K562 (cell line): Measurements from ENCODE around the gene DHODH. TPM values are rescaled to one million over a fixed set of nuclear protein-coding genes. Genes with fewer than 3 reads are reported as not detected.

Source experiments
- ATAC-seq: fragments of 200-7000 bp; cut with Tn5 transposase; 3 replicates; pipeline ENCODE4 v1.9.1; 2020; ENCODE audit warnings: moderate library complexity
- BruUV-seq: library from RNA; stranded (reverse); fragments of 400-500 nt; replicated peaks from 2 replicates; lab custom pipeline; 2021; lab: Mats Ljungman, UMichigan
- CTCF ChIA-PET: fragments of 300-600 bp; formaldehyde crosslinking; extraction: SDS; loops from one replicate; lab custom pipeline; 2021; ENCODE audit warnings: low intra/inter-chr PET ratio; lab: Yijun Ruan, JAX
- POLR2A ChIA-PET: fragments of 300-600, 350-650 bp; sonication (Branson Sonifier 250); formaldehyde crosslinking; extraction: SDS; loops from one replicate; lab custom pipeline; 2021; ENCODE audit warnings: antibody characterized with exemption, inconsistent platforms; lab: Yijun Ruan, JAX
- DNase-seq, 4 experiments: peaks; one replicate each; pipeline versions ENCODE4 v3.0.0 to v3.0.0-alpha.2; 2011 to 2018; ENCODE audit warnings: low spot score in 3 of 4, mixed read lengths in 3 of 4; ENCODE audit errors: extremely low read depth in 1 of 4
- FAIRE-seq: peaks from 2 replicates; lab custom pipeline; 2011; peaks lifted over from hg19 to GRCh38; lab: Jason Lieb, UNC
- H2AFZ ChIP-seq: 2 replicates; pipeline ENCODE4 v1.6.0; 2011; ENCODE audit warnings: low read depth, low read length, control low read depth, inconsistent platforms
- H3K27ac ChIP-seq: fragments of 200-600 bp; 3 replicates; pipeline ENCODE4 v1.8.0; 2011; ENCODE audit warnings: low read depth, mild to moderate bottlenecking, control low read depth, inconsistent platforms, low read length, moderate library complexity, mixed read lengths; ENCODE audit errors: extremely low read depth
- H3K27me3 ChIP-seq, 2 experiments: fragments of 300-600 bp in 1 of 2; 2 replicates in 1 of 2; 3 replicates in 1 of 2; pipeline versions ENCODE4 v1.6.0 to v1.8.0; 2011; ENCODE audit warnings: inconsistent platforms in 2 of 2, low read length in 2 of 2, mild to moderate bottlenecking in 1 of 2, mixed read lengths in 1 of 2, moderate library complexity in 1 of 2; ENCODE audit not compliant: control insufficient read depth in 2 of 2, insufficient read depth in 2 of 2
- H3K36me3 ChIP-seq: fragments of 300-600 bp; 3 replicates; pipeline ENCODE4 v1.8.0; 2011; ENCODE audit warnings: mild to moderate bottlenecking, low read length, inconsistent platforms; ENCODE audit not compliant: control insufficient read depth, insufficient read depth
- H3K4me1 ChIP-seq, 2 experiments: fragments of 200-600 bp in 1 of 2; replicated peaks in 1 of 2; 2 replicates in 1 of 2; 3 replicates in 1 of 2; pipeline versions ENCODE4 v1.5.1 to v1.8.0; 2011; ENCODE audit warnings: inconsistent platforms in 2 of 2, low read length in 2 of 2, mild to moderate bottlenecking in 1 of 2, mixed read lengths in 1 of 2, moderate library complexity in 1 of 2; ENCODE audit not compliant: control insufficient read depth in 2 of 2, insufficient read depth in 2 of 2
- H3K4me2 ChIP-seq: 2 replicates; pipeline ENCODE4 v1.6.1; 2011; ENCODE audit warnings: low read length, control low read depth, inconsistent platforms, mixed read lengths; ENCODE audit not compliant: insufficient read depth
- H3K4me3 ChIP-seq: fragments of 200-600 bp; sonication (generic), shearing (Covaris generic); 2 replicates; pipeline ENCODE4 v1.5.1; 2016; ENCODE audit warnings: control low read depth, inconsistent platforms
- H3K79me2 ChIP-seq: fragments of 200-600 bp; 3 replicates; pipeline ENCODE4 v1.8.0; 2011; ENCODE audit warnings: low read length, inconsistent platforms; ENCODE audit not compliant: control insufficient read depth, insufficient read depth
- H3K9ac ChIP-seq, 2 experiments: 2 replicates each; pipeline versions ENCODE4 v1.6.0 to v1.6.1; 2011; ENCODE audit warnings: low read depth in 2 of 2, low read length in 2 of 2, control low read depth in 1 of 2, inconsistent platforms in 1 of 2, mild to moderate bottlenecking in 1 of 2, mixed read lengths in 1 of 2; ENCODE audit not compliant: insufficient read depth in 1 of 2
- H3K9me1 ChIP-seq: one replicate; pipeline ENCODE4 v1.6.0; 2011; ENCODE audit warnings: inconsistent platforms, mild to moderate bottlenecking, low read length, moderate library complexity; ENCODE audit not compliant: control insufficient read depth, insufficient read depth
- H3K9me3 ChIP-seq: replicated peaks from 2 replicates; pipeline ENCODE4 v1.5.1; 2011; ENCODE audit warnings: low read depth, low read length, inconsistent platforms; ENCODE audit not compliant: control insufficient read depth, insufficient read depth
- H4K20me1 ChIP-seq: replicated peaks from 2 replicates; pipeline ENCODE4 v1.6.1; 2011; ENCODE audit warnings: low read length, inconsistent platforms, mixed read lengths; ENCODE audit not compliant: control insufficient read depth, insufficient read depth
- EWSR1 ChIP-seq: fragments of 450-650 bp; IDR thresholded peaks from 2 replicates; pipeline ENCODE4 v1.6.1; 2018; ENCODE audit warnings: borderline replicate concordance, mild to moderate bottlenecking, low read depth, moderate library complexity; ENCODE audit not compliant: partially characterized antibody
- FUS ChIP-seq: fragments of 200-400 bp; formaldehyde crosslinking; optimal IDR thresholded peaks from 2 replicates; pipeline ENCODE3; 2017; ENCODE audit warnings: low read depth, low read length
- GTF2E2 ChIP-seq: fragments of 200-800 bp; sonication (Bioruptor generic); IDR thresholded peaks from 2 replicates; pipeline ENCODE4 v1.6.1; 2016; ENCODE audit warnings: missing genetic modification characterization, missing compliant biosample characterization
- HMG20A ChIP-seq: fragments of 450-650 bp; formaldehyde crosslinking; conservative IDR thresholded peaks from 2 replicates; pipeline ENCODE4 v1.4.0; 2020; ENCODE audit warnings: mild to moderate bottlenecking, mixed read lengths
- KAT7 ChIP-seq: sonication (generic); formaldehyde crosslinking; IDR thresholded peaks from 2 replicates; pipeline ENCODE4 v1.8.0; 2022; ENCODE audit warnings: missing genetic modification reagents, mild to moderate bottlenecking, borderline replicate concordance
- SAP30 ChIP-seq: fragments of 200-600 bp; sonication (generic); IDR thresholded peaks from 2 replicates; pipeline ENCODE4 v1.6.1; 2012; ENCODE audit warnings: borderline replicate concordance, low read depth, mild to moderate bottlenecking, moderate library complexity, low read length, control low read depth, inconsistent platforms; ENCODE audit not compliant: insufficient read depth, poor library complexity, severe bottlenecking
- SUPT5H ChIP-seq: fragments of 450-650 bp; IDR thresholded peaks from 2 replicates; pipeline ENCODE4 v1.6.1; 2016
- TBP ChIP-seq: optimal IDR thresholded peaks from 2 replicates; pipeline ENCODE3; 2011; ENCODE audit warnings: low read depth, low read length, improper control_type of control experiment
- ZKSCAN8 ChIP-seq: fragments of 200-800 bp; sonication (Bioruptor generic); IDR thresholded peaks from 2 replicates; pipeline ENCODE4 v1.6.1; 2016; ENCODE audit warnings: missing genetic modification characterization, missing compliant biosample characterization
- ZNF133 ChIP-seq: fragments of 250-450 bp; sonication (Bioruptor Pico); IDR thresholded peaks from 2 replicates; pipeline ENCODE4 v1.4.0; 2020; ENCODE audit warnings: mild to moderate bottlenecking
- WGBS: fragments of 100-300 bp; shearing (Covaris generic); methylation state at CpG from one replicate; pipeline ENCODE4 v1.1.6; 2016; ENCODE audit warnings: low coverage, mixed read lengths; ENCODE audit not compliant: insufficient coverage; ENCODE audit errors: missing lambda C conversion rate; 5-methylcytosine and 5-hydroxymethylcytosine counted together
- in situ Hi-C: fragments of 300-500 bp; cut with MboI; formaldehyde crosslinking; loops from 4 replicates; pipeline ENCODE4 v1.15.0; 2018; ENCODE audit warnings: inconsistent platforms, mixed read lengths
- intact Hi-C: fragments of 100-400 bp; cut with micrococcal nuclease; formaldehyde crosslinking; loops from 2 replicates; pipeline ENCODE4 v1.14.2; 2022
- polyA plus RNA-seq, 8 experiments: library from polyadenylated mRNA; depleted of rRNA in 4 of 8; stranded (reverse) in 5 of 8; unstranded in 3 of 8; fragments of >200 nt; fragmentation: Nextera tagmentation in 2 of 8; fragmentation: Illumina TruSeq in 1 of 8; extraction: Ambion mirVana in 2 of 8; extraction: Trizol in 1 of 8; gene quantifications; 2 replicates each; pipeline versions ENCODE4 v1.2.1 to v1.2.3, GENCODE V29; 2011 to 2014; ENCODE audit warnings: inconsistent platforms in 1 of 8, missing spikeins in 1 of 8
- total RNA-seq, 7 experiments: library from RNA; depleted of rRNA in 6 of 7; stranded (reverse); fragments of >200 nt in 6 of 7; fragmentation: Illumina TruSeq in 2 of 7; extraction: Trizol in 2 of 7; gene quantifications; 2 replicates each; pipeline versions ENCODE4 v1.2.1 to v1.2.3, GENCODE V29; 2011 to 2021; ENCODE audit warnings: low replicate concordance in 1 of 7

DHODH gene
- total and polyA plus RNA-seq, 9 of the 15 experiments (the other 6 are each of a cell fraction or from before 2014, with no cell fraction given), result 4.3 to 19.9 (median 12.7) TPM

- no peak overlapping the region for H3K4me3 ChIP-seq
- H2AFZ ChIP-seq, result no peak overlapping the region
- no peaks in the 10 kb centered on the region; a peak in 1 of 5 replicates for H3K4me1 ChIP-seq
- BruUV-seq, result no TSS peak
- H3K27me3 ChIP-seq, result peaks cover 8 to 9% of the 10 kb centered on the region in 2 experiments
- H3K36me3 ChIP-seq, result no peaks in the 10 kb centered on the region
- H3K9me3 ChIP-seq, result no peaks in the 10 kb centered on the region
- H3K27ac ChIP-seq, result no peak overlapping the region
- WGBS, result 15% methylated on average over 4 of the region's 4 CpGs
- POLR2A ChIA-PET, result no interaction called here
- DNase-seq (no peak), FAIRE-seq (no peak)
- H4K20me1 ChIP-seq, result no peaks in the 10 kb centered on the region
- in situ Hi-C loops, result no loop called here
- TF ChIP-seq FUS, result no peak
- no peak for TF ChIP-seq SUPT5H
- no peak for TF ChIP-seq EWSR1
- TF ChIP-seq GTF2E2 (tag), result no peak
- TF ChIP-seq TBP, result no peak
- TF ChIP-seq SAP30, result no peak
- TF ChIP-seq ZKSCAN8 (CRISPR knock-in tag), result no peak
- TF ChIP-seq HMG20A (CRISPR knock-in tag), result no peak
- TF ChIP-seq ZNF133 (CRISPR knock-in tag), result no peak
- no peak for TF ChIP-seq KAT7 (CRISPR knock-in tag)
- TF ChIP-seq, all 486 proteins: peak for 0
- no peaks in the 10 kb centered on the region for H3K9me1 ChIP-seq
- CTCF ChIA-PET, result no interaction called here
- intact Hi-C loops, result loop anchor here (10.0 kb wide), 2 partner anchors 222 to 352 kb away; no protein-coding TSS in a partner anchor
- no peak overlapping the region for H3K9ac ChIP-seq
- no peak for ATAC-seq
- no peaks in the 10 kb centered on the region for H3K79me2 ChIP-seq
- no peak overlapping the region for H3K4me2 ChIP-seq
These were observed 41.6 kb upstream of the DHODH start for GRCh38 chr16:71966932-71967331.
